Testis (tissue), 3 donors: ENCODE data around the gene GIPC2. TPM values are rescaled to one million over a fixed set of nuclear protein-coding genes. Genes with fewer than 3 reads are reported as not detected.

Experiments used
- DNase-seq: peaks from one replicate; pipeline ENCODE4 v3.0.0-alpha.2; 2019
- H3K27ac ChIP-seq, 2 donors: fragments of 200-600 bp; sonication (generic); one replicate each; pipeline ENCODE4 v1.5.1; 2019
- H3K27me3 ChIP-seq: fragments of 200-600 bp; sonication (generic); one replicate; pipeline ENCODE4 v1.5.1; 2019
- H3K36me3 ChIP-seq: fragments of 200-600 bp; sonication (generic); one replicate; pipeline ENCODE4 v1.5.1; 2017; ENCODE audit warnings: low read depth; ENCODE audit errors: missing control alignments
- H3K4me1 ChIP-seq: fragments of 200-600 bp; sonication (generic); one replicate; pipeline ENCODE4 v1.5.1; 2019
- H3K4me3 ChIP-seq, 2 donors: fragments of 200-600 bp; sonication (generic); one replicate each; pipeline ENCODE4 v1.5.1; 2017 to 2019
- H3K9me3 ChIP-seq: fragments of 200-600 bp; sonication (generic); one replicate; pipeline ENCODE4 v1.5.1; 2017
- CTCF ChIP-seq, 3 experiments: fragments of 450-650 bp in 2 of 3; fragments of 200-600 bp in 1 of 3; sonication (generic) in 1 of 3; IDR thresholded peaks; one replicate each; pipeline ENCODE4 v1.5.1; 2016 to 2019; ENCODE audit warnings: antibody characterized with exemption in 3 of 3, mild to moderate bottlenecking in 2 of 3, moderate library complexity in 1 of 3
- POLR2A ChIP-seq: fragments of 450-650 bp; IDR thresholded peaks from one replicate; pipeline ENCODE4 v1.6.1; 2017; ENCODE audit warnings: antibody characterized with exemption, mild to moderate bottlenecking, moderate library complexity
- WGBS, 2 donors: methylation state at CpG; one replicate each; pipeline ENCODE4 v1.1.5; 2018; 5-methylcytosine and 5-hydroxymethylcytosine counted together
- intact Hi-C: fragments of 100-400 bp; cut with DNase I; formaldehyde crosslinking; loops from one replicate; pipeline ENCODE4 v1.15.1; 2023; ENCODE audit warnings: low total_unique reads
- polyA plus RNA-seq: library from polyadenylated mRNA; stranded (reverse); fragments of 350-450 nt; fragmentation: Illumina TruSeq; extraction: RNeasy Lipid Tissue Mini Kit (QIAGEN cat#74804); gene quantifications from one replicate; pipeline ENCODE4 v1.2.3, GENCODE V29; 2014; ENCODE audit warnings: low read depth, low replicate concordance; ENCODE audit not compliant: insufficient read depth
- total RNA-seq, 2 donors: library from RNA; depleted of rRNA; stranded (reverse); fragments of >200 nt; gene quantifications; one replicate each; pipeline ENCODE4 v1.2.3, GENCODE V29; 2016

Gene GIPC2
- total and polyA plus RNA-seq, 3 donors from 2014 or later: 1.9 to 2.4 (median 2.0) TPM

- intact Hi-C loops: no loop called here
- H3K27me3 ChIP-seq: no peaks in the 10 kb centered on the region
- no peak for TF ChIP-seq CTCF (IDR thresholded peaks at IDR 0.05)
- TF ChIP-seq POLR2A: no peak
- H3K4me3 ChIP-seq: no peak overlapping the region
- H3K27ac ChIP-seq: no peak overlapping the region
- WGBS, 2 donors: 70% methylated on average over 2 of the region's 2 CpGs
- no peak for DNase-seq
- H3K36me3 ChIP-seq: no peaks in the 10 kb centered on the region
- H3K9me3 ChIP-seq: no peaks in the 10 kb centered on the region
- H3K4me1 ChIP-seq: no peaks in the 10 kb centered on the region
These were observed 24.0 kb downstream of the GIPC2 start for GRCh38 chr1:78069784-78070183.

GRCh38 chr1:78070210-78070609, 24.4 kb downstream of the GIPC2 start:
- no peak overlapping the region for H3K27ac ChIP-seq
- TF ChIP-seq CTCF (IDR thresholded peaks at IDR 0.05) (no peak), POLR2A (no peak)
- whole genome bisulfite sequencing, 2 donors: 54 to 68% methylated on average over 2 of the region's 2 CpGs
- intact Hi-C loops: no loop called here
- no peaks in the 10 kb centered on the region for H3K27me3 ChIP-seq
- H3K9me3 ChIP-seq: no peaks in the 10 kb centered on the region
- no peaks in the 10 kb centered on the region for H3K4me1 ChIP-seq
- no peak overlapping the region for H3K4me3 ChIP-seq
- no peaks in the 10 kb centered on the region for H3K36me3 ChIP-seq
- no peak for DNase-seq

DNA sequence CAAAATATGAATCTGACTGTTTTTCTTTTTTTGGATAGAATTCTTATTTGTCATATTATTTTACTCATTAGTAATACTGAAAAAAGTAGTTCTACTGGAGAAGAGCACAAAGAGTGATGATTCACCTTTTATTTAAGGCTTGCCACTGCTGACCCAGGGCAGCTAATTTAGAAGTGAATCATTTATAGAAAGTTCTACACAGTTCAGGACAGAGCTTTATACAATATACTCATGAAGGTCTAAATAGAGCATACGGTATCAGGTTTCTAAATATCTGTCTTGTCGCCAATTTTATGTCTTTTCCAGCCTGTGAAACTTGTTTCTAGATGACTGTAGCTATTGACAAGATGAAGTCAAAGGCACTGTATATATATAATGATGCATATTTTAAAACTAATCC, 25.0 kb downstream of the GIPC2 start:
- WGBS, 2 donors: 67 to 74% methylated on average over 2 of the region's 2 CpGs
- TF ChIP-seq POLR2A (no peak), CTCF (IDR thresholded peaks at IDR 0.05) (no peak)
- Histone ChIP-seq H3K36me3 (no peaks in the 10 kb centered on the region), H3K27me3 (no peaks in the 10 kb centered on the region), H3K4me1 (no peaks in the 10 kb centered on the region), H3K27ac (no peak overlapping the region), H3K4me3 (no peak overlapping the region), H3K9me3 (no peaks in the 10 kb centered on the region)
- intact Hi-C loops: no loop called here
- DNase-seq: no peak

DNA sequence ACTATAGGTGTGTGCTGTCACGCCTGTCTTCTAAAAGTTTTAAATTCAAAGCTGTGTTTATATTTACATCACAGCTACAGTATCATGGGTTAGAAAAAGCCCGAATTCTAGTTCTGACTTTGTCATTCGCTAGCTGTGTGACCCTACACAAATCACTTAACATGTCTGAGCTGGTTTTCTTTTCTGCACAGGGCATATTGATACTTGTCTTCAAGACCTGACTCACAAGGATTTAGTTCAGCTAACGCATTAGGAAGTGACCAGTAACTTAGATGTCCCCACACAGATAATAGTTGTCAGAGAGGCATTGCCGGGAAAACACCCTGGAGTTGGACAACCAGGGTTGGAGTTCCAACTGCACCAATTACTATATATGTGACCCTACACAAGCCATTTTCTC, 25.9 kb downstream of the GIPC2 start:
- DNase-seq: no peak
- TF ChIP-seq POLR2A (no peak), CTCF (IDR thresholded peaks at IDR 0.05) (no peak)
- no peaks in the 10 kb centered on the region for H3K36me3 ChIP-seq
- no peak overlapping the region for H3K4me3 ChIP-seq
- no peak overlapping the region for H3K27ac ChIP-seq
- no peaks in the 10 kb centered on the region for H3K27me3 ChIP-seq
- H3K4me1 ChIP-seq: no peaks in the 10 kb centered on the region
- H3K9me3 ChIP-seq: no peaks in the 10 kb centered on the region
- intact Hi-C loops: no loop called here
- WGBS, 2 donors: 82 to 85% methylated on average over 5 of the region's 5 CpGs

GRCh38 chr1:78072216-78072615, 26.4 kb downstream of the GIPC2 start:
- Histone ChIP-seq H3K9me3 (no peaks in the 10 kb centered on the region), H3K27ac (no peak overlapping the region), H3K4me1 (no peaks in the 10 kb centered on the region), H3K36me3 (no peaks in the 10 kb centered on the region), H3K27me3 (no peaks in the 10 kb centered on the region), H3K4me3 (no peak overlapping the region)
- intact Hi-C loops: no loop called here
- TF ChIP-seq POLR2A: no peak
- TF ChIP-seq CTCF (IDR thresholded peaks at IDR 0.05): no peak
- WGBS, 2 donors: 62 to 67% methylated on average over 1 of the region's 1 CpG
- no peak for DNase-seq
